ENCODE data around the gene LTN1. TPM values are rescaled to one million over a fixed set of nuclear protein-coding genes. Genes with fewer than 3 reads are reported as not detected.

LTN1 gene, protein sequence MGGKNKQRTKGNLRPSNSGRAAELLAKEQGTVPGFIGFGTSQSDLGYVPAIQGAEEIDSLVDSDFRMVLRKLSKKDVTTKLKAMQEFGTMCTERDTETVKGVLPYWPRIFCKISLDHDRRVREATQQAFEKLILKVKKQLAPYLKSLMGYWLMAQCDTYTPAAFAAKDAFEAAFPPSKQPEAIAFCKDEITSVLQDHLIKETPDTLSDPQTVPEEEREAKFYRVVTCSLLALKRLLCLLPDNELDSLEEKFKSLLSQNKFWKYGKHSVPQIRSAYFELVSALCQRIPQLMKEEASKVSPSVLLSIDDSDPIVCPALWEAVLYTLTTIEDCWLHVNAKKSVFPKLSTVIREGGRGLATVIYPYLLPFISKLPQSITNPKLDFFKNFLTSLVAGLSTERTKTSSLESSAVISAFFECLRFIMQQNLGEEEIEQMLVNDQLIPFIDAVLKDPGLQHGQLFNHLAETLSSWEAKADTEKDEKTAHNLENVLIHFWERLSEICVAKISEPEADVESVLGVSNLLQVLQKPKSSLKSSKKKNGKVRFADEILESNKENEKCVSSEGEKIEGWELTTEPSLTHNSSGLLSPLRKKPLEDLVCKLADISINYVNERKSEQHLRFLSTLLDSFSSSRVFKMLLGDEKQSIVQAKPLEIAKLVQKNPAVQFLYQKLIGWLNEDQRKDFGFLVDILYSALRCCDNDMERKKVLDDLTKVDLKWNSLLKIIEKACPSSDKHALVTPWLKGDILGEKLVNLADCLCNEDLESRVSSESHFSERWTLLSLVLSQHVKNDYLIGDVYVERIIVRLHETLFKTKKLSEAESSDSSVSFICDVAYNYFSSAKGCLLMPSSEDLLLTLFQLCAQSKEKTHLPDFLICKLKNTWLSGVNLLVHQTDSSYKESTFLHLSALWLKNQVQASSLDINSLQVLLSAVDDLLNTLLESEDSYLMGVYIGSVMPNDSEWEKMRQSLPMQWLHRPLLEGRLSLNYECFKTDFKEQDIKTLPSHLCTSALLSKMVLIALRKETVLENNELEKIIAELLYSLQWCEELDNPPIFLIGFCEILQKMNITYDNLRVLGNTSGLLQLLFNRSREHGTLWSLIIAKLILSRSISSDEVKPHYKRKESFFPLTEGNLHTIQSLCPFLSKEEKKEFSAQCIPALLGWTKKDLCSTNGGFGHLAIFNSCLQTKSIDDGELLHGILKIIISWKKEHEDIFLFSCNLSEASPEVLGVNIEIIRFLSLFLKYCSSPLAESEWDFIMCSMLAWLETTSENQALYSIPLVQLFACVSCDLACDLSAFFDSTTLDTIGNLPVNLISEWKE (N-terminal part only)
- 21.9 TPM for total RNA-seq

DNA sequence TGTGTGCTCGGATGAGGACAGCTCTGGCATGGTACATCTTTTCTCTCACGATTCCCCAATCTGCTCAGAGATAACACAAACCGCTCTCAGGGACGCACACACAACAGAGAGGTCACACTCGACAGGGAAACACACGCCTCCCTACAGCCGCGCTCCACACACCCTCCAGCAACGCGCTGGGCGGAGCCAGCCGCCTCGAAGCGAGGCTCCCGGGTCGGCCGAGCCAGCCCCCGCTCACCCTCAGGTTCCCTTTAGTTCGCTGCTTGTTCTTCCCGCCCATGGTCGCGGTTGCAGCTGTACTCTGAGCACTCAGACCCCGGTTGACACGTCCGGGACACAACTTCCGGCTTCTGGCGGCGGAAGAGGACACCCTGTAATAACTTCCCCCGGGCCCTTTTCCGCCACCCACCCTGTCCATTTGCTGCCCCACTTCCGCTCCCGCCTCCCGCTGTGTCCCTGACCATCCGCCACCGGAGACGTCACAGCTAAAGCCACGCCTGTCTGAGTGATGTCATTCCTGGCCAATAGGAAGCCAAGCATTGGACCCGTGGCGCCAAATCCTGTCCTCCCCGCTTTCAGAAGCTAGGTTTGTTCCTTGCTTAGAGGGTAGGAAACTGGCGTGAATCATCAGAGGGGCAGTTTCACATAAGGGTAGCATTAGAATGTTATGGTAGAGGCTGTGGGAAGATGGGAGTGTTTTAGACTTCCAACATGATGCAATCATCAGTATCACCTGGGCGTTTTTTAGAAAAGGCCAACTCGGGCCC lies at the start of gene LTN1:
LTN1 (minus strand) TSS at position 352 of the 767 bp plus-strand sequence; CDS start at position 280, 72 bp downstream.
- peak; percentile 99 for DNase-seq (ENCODE audit: extremely low spot score in 2 of 2)
- TF ChIP-seq, protein P1, sequence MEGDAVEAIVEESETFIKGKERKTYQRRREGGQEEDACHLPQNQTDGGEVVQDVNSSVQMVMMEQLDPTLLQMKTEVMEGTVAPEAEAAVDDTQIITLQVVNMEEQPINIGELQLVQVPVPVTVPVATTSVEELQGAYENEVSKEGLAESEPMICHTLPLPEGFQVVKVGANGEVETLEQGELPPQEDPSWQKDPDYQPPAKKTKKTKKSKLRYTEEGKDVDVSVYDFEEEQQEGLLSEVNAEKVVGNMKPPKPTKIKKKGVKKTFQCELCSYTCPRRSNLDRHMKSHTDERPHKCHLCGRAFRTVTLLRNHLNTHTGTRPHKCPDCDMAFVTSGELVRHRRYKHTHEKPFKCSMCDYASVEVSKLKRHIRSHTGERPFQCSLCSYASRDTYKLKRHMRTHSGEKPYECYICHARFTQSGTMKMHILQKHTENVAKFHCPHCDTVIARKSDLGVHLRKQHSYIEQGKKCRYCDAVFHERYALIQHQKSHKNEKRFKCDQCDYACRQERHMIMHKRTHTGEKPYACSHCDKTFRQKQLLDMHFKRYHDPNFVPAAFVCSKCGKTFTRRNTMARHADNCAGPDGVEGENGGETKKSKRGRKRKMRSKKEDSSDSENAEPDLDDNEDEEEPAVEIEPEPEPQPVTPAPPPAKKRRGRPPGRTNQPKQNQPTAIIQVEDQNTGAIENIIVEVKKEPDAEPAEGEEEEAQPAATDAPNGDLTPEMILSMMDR (IDR thresholded peaks at IDR 0.05): no peak
- peak; percentile 91 to 92 for TF ChIP-seq POLR2AphosphoS5 (IDR thresholded peaks at IDR 0.05; ENCODE audit: insufficient read depth in 1 of 2, low read depth in 1 of 2)
- no peak for TF ChIP-seq POLR2A (IDR thresholded peaks at IDR 0.05)
- H3K9me3 ChIP-seq: no peaks in the 10 kb centered on the region
- peaks cover 27% of the 10 kb centered on the region for H3K4me1 ChIP-seq
- intact Hi-C loops (cut with DNase I): no loop called here
- peak within 1 kb of the TSS; percentile 83 to 85 for H3K4me3 ChIP-seq
- H3K27me3 ChIP-seq: no peaks in the 10 kb centered on the region
- peak within 1 kb of the TSS; percentile 82 for H3K27ac ChIP-seq
- no peaks in the 10 kb centered on the region for H3K36me3 ChIP-seq

DNA sequence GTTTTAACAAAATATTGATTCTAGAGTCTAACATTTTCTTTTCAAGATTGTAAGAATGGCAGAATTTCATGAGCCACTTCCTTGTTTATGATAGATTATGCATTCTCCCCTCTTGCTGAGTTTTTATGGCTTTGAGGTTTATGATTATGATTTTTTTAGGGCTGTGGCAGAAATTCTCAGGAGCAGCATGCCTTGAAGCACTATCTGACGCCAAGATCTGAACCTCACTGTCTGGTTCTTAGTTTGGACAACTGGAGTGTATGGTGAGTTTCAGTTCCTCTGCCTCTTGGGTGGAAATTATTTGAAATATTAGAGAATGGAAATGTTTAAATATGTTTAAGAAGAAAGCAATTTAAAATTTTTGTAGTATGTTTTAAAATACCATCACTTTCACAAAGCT lies 42.0 kb upstream of the LTN1 start:
- intact Hi-C loops (cut with DNase I): no loop called here
- DNase-seq (ENCODE audit: extremely low spot score in 2 of 2): no peak
- no peaks in the 10 kb centered on the region for H3K9me3 ChIP-seq
- H3K4me3 ChIP-seq: no peak overlapping the region
- H3K36me3 ChIP-seq: peaks cover 0 to 89% of the 10 kb centered on the region in 2 donors
- no peaks in the 10 kb centered on the region for H3K27me3 ChIP-seq
- H3K4me1 ChIP-seq: no peaks in the 10 kb centered on the region
- no peak overlapping the region for H3K27ac ChIP-seq
- TF ChIP-seq POLR2AphosphoS5 (IDR thresholded peaks at IDR 0.05; ENCODE audit: insufficient read depth in 1 of 2, low read depth in 1 of 2) (no peak), POLR2A (IDR thresholded peaks at IDR 0.05) (no peak)
- TF ChIP-seq, protein P1 (IDR thresholded peaks at IDR 0.05): no peak

DNA sequence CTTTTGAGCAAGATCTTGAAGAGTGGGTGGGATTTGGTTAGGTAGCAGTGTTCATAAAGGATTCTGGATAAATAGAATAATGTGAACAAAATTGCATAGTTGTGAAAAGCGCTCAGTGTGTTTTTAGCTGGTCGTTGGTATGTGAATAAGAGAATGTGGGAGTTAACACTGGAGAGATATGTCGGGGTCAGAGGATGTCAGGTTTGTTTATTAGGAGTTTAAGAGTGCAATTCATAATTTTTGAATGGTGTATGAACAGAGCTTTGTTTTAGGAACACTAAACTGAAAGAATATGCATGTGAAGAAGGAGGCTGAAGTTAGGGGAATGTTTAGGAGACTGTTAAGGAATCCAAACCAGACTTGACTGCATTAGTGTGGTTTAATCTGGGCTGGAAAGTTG lies 41.2 kb upstream of the LTN1 start:
- no peak for DNase-seq (ENCODE audit: extremely low spot score in 2 of 2)
- intact Hi-C loops (cut with DNase I): no loop called here
- Histone ChIP-seq H3K27me3 (no peaks in the 10 kb centered on the region), H3K27ac (no peak overlapping the region), H3K36me3 (peaks cover 0 to 81% of the 10 kb centered on the region in 2 donors), H3K4me3 (no peak overlapping the region), H3K4me1 (no peaks in the 10 kb centered on the region), H3K9me3 (no peaks in the 10 kb centered on the region)
- TF ChIP-seq POLR2A (IDR thresholded peaks at IDR 0.05): no peak
- TF ChIP-seq, protein P1 (IDR thresholded peaks at IDR 0.05): no peak
- no peak for TF ChIP-seq POLR2AphosphoS5 (IDR thresholded peaks at IDR 0.05; ENCODE audit: insufficient read depth in 1 of 2, low read depth in 1 of 2)

DNA sequence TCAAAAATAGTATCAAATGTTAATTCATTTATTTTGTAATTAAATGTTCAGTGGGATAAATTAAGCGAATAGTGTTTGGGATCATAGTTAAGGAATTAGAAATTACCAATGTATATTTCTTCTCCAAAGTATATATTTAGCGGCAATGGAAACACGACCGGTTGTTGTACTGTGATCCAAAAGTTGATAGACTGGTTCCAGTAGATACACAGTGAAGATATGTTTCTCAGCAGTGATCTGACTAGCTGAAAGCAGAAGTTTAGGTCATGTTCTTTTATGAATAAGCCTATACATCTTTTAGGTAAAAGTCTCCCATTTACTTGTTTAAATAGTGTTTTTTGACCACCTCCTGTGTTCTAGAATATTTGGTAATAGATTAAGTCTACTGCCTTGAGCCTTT lies 40.6 kb upstream of the LTN1 start:
- DNase-seq (ENCODE audit: extremely low spot score in 2 of 2): no peak
- H3K4me1 ChIP-seq: no peaks in the 10 kb centered on the region
- H3K27me3 ChIP-seq: no peaks in the 10 kb centered on the region
- no peak overlapping the region for H3K27ac ChIP-seq
- TF ChIP-seq, protein P1 (IDR thresholded peaks at IDR 0.05): no peak
- no peak for TF ChIP-seq POLR2A (IDR thresholded peaks at IDR 0.05)
- TF ChIP-seq POLR2AphosphoS5 (IDR thresholded peaks at IDR 0.05; ENCODE audit: insufficient read depth in 1 of 2, low read depth in 1 of 2): no peak
- intact Hi-C loops (cut with DNase I): no loop called here
- H3K4me3 ChIP-seq: no peak overlapping the region
- H3K9me3 ChIP-seq: no peaks in the 10 kb centered on the region
- peaks cover 0 to 75% of the 10 kb centered on the region in 2 donors for H3K36me3 ChIP-seq
